HCT116 (cell line): ENCODE results near the gene CHFR. TPM values are rescaled to one million over a fixed set of nuclear protein-coding genes. Genes with fewer than 3 reads are reported as not detected.

ENCODE experiments used
- ATAC-seq: fragments of 200-7000 bp; cut with Tn5 transposase; 2 replicates; pipeline ENCODE4 v1.9.1; 2020; ENCODE audit warnings: mild to moderate bottlenecking, moderate library complexity
- BruUV-seq: library from RNA; stranded (reverse); fragments of 400-500 nt; replicated peaks from 2 replicates; lab custom pipeline; 2021; lab: Mats Ljungman, UMichigan
- CTCF ChIA-PET: fragments of 300-600 bp; sonication (Branson Sonifier 250); formaldehyde crosslinking; loops from one replicate; lab custom pipeline; 2021; ENCODE audit warnings: antibody characterized with exemption; lab: Charles Lee
- POLR2A ChIA-PET: fragments of 300-600, 350-600 bp; sonication (Branson Sonifier 250); formaldehyde crosslinking; loops from one replicate; lab custom pipeline; 2021; ENCODE audit warnings: antibody characterized with exemption; lab: Charles Lee
- RAD21 ChIA-PET, 2 experiments: fragments of 300-600 bp; sonication (Branson Sonifier 250); formaldehyde crosslinking; loops; one replicate each; lab custom pipeline; 2023; ENCODE audit warnings: low total read pairs in 2 of 2; ENCODE audit not compliant: uncharacterized antibody in 2 of 2, unreplicated experiment in 2 of 2, low non-redundant PET in 1 of 2; lab: Charles Lee
- DNase-seq: peaks from one replicate; pipeline ENCODE4 v3.0.0-alpha.2; 2010; ENCODE audit warnings: low read depth, low spot score
- H2AFZ ChIP-seq: fragments of 200-600 bp; shearing (Covaris generic), sonication (generic); 2 replicates; pipeline ENCODE4 v1.6.1; 2017; ENCODE audit warnings: low read depth, mixed run types, mixed read lengths, antibody characterized with exemption, low read length; ENCODE audit not compliant: poor library complexity, severe bottlenecking
- H3K27ac ChIP-seq: 2 replicates; pipeline ENCODE4 v1.5.1; 2012; ENCODE audit warnings: low read depth, low read length
- H3K27me3 ChIP-seq: fragments of 200-600 bp; sonication (generic); 2 replicates; pipeline ENCODE4 v1.6.1; 2016; ENCODE audit warnings: mixed run types, low read length, mixed read lengths; ENCODE audit not compliant: insufficient read depth
- H3K36me3 ChIP-seq, 2 experiments: fragments of 200-500 bp in 1 of 2; fragments of 200-600 bp in 1 of 2; sonication (Bioruptor generic) in 1 of 2; sonication (generic) in 1 of 2; 2 replicates each; pipeline versions ENCODE4 v1.5.1 to v1.6.1; 2014 to 2016; ENCODE audit warnings: low read length in 2 of 2, inconsistent platforms in 1 of 2, mixed read lengths in 1 of 2, mixed run types in 1 of 2; ENCODE audit not compliant: insufficient read depth in 2 of 2, control insufficient read depth in 1 of 2
- H3K4me1 ChIP-seq, 2 experiments: fragments of 200-600 bp in 1 of 2; sonication (generic) in 1 of 2; 2 replicates each; pipeline versions ENCODE4 v1.5.1 to v1.6.1; 2012 to 2017; ENCODE audit warnings: low read length in 2 of 2, inconsistent platforms in 1 of 2, mild to moderate bottlenecking in 1 of 2, mixed read lengths in 1 of 2, mixed run types in 1 of 2, moderate library complexity in 1 of 2; ENCODE audit not compliant: insufficient read depth in 2 of 2, control insufficient read depth in 1 of 2
- H3K4me2 ChIP-seq: fragments of 200-600 bp; sonication (generic); 2 replicates; pipeline ENCODE4 v1.6.1; 2017; ENCODE audit warnings: mixed run types, low read length, mixed read lengths
- H3K4me3 ChIP-seq, 2 experiments: fragments of 200-600 bp in 1 of 2; sonication (generic) in 1 of 2; replicated peaks in 1 of 2; 2 replicates each; pipeline ENCODE4 v1.5.1; 2011 to 2016; ENCODE audit warnings: low read length in 2 of 2, control low read depth in 1 of 2, low read depth in 1 of 2, mild to moderate bottlenecking in 1 of 2, mixed read lengths in 1 of 2, mixed run types in 1 of 2
- H3K79me2 ChIP-seq: fragments of 200-600 bp; sonication (generic); 2 replicates; pipeline ENCODE4 v1.6.1; 2017; ENCODE audit warnings: mild to moderate bottlenecking, mixed run types, low read length, moderate library complexity, mixed read lengths; ENCODE audit not compliant: insufficient read depth
- H3K9ac ChIP-seq: fragments of 200-600 bp; sonication (generic); 2 replicates; pipeline ENCODE4 v1.6.1; 2016; ENCODE audit warnings: low read length, mixed read lengths
- H3K9me2 ChIP-seq: fragments of 200-600 bp; sonication (generic), shearing (Covaris generic); 2 replicates; pipeline ENCODE4 v1.6.1; 2017; ENCODE audit warnings: mixed run types, mild to moderate bottlenecking, moderate library complexity; ENCODE audit not compliant: insufficient read depth
- H3K9me3 ChIP-seq, 2 experiments: fragments of 200-500 bp in 1 of 2; fragments of 200-600 bp in 1 of 2; sonication (Bioruptor generic) in 1 of 2; sonication (generic) in 1 of 2; 2 replicates each; pipeline ENCODE4 v1.6.1; 2014 to 2017; ENCODE audit warnings: low read length in 2 of 2, mixed read lengths in 2 of 2, inconsistent platforms in 1 of 2, low read depth in 1 of 2, mild to moderate bottlenecking in 1 of 2, mixed run types in 1 of 2, moderate library complexity in 1 of 2; ENCODE audit not compliant: control insufficient read depth in 1 of 2, insufficient read depth in 1 of 2
- H4K20me1 ChIP-seq: fragments of 200-600 bp; sonication (generic), shearing (Covaris generic); 2 replicates; pipeline ENCODE4 v1.6.1; 2017; ENCODE audit warnings: mixed run types, mild to moderate bottlenecking, moderate library complexity; ENCODE audit not compliant: insufficient read depth
- CBX3 ChIP-seq: IDR thresholded peaks from 2 replicates; pipeline ENCODE4 v1.6.1; 2012; ENCODE audit warnings: low read depth
- EGR1 ChIP-seq: IDR thresholded peaks from 2 replicates; pipeline ENCODE4 v1.6.1; 2012; ENCODE audit warnings: low read depth
- ELF1 ChIP-seq: IDR thresholded peaks from 2 replicates; pipeline ENCODE4 v1.6.1; 2012; ENCODE audit warnings: low read depth, borderline replicate concordance
- EZH2 ChIP-seq: fragments of 200-600 bp; sonication (generic); IDR thresholded peaks from 2 replicates; pipeline ENCODE4 v1.6.1; 2017; ENCODE audit warnings: antibody characterized with exemption, mixed run types
- JUND ChIP-seq: IDR thresholded peaks from 2 replicates; pipeline ENCODE4 v1.6.1; 2012
- POLR2A ChIP-seq: IDR thresholded peaks from 2 replicates; pipeline ENCODE4 v1.7.0; 2011; ENCODE audit warnings: borderline replicate concordance; ENCODE audit not compliant: insufficient read depth, insufficient read length; ENCODE audit errors: extremely low read depth
- POLR2AphosphoS5 ChIP-seq: IDR thresholded peaks from 2 replicates; pipeline ENCODE4 v1.6.1; 2011; ENCODE audit warnings: mild to moderate bottlenecking, low read depth, low read length, moderate library complexity
- SIN3A ChIP-seq: IDR thresholded peaks from 2 replicates; pipeline ENCODE4 v1.6.1; 2012; ENCODE audit warnings: low read depth
- SP1 ChIP-seq: IDR thresholded peaks from 2 replicates; pipeline ENCODE4 v1.6.1; 2012; ENCODE audit warnings: low read depth
- SRF ChIP-seq: IDR thresholded peaks from 2 replicates; pipeline ENCODE4 v1.6.1; 2012; ENCODE audit warnings: low read depth
- YY1 ChIP-seq: IDR thresholded peaks from 2 replicates; pipeline ENCODE4 v1.6.1; 2011; ENCODE audit warnings: low read length, low read depth, moderate library complexity, mild to moderate bottlenecking; ENCODE audit not compliant: insufficient replicate concordance; ENCODE audit errors: extremely low read depth
- ZFX ChIP-seq: fragments of 450-650 bp; IDR thresholded peaks from 2 replicates; pipeline ENCODE4 v1.6.1; 2017
- ZNF274 ChIP-seq: fragments of 200-500 bp; sonication (Bioruptor generic); IDR thresholded peaks from 2 replicates; pipeline ENCODE4 v1.6.1; 2014; ENCODE audit warnings: mild to moderate bottlenecking, low read depth, low read length, inconsistent platforms
- intact Hi-C: fragments of 100-400 bp; cut with micrococcal nuclease; formaldehyde crosslinking; loops from 2 replicates; pipeline ENCODE4 v1.10.0; 2022
- total RNA-seq: library from RNA; stranded (reverse); gene quantifications from one replicate; pipeline ENCODE4 v1.2.1, GENCODE V29; 2021; ENCODE audit not compliant: unreplicated experiment
- TF ChIP-seq, protein P1 (sequence below): IDR thresholded peaks from 2 replicates; pipeline ENCODE4 v1.6.1; 2012; ENCODE audit warnings: low read depth
- TF ChIP-seq, protein P2 (sequence below): IDR thresholded peaks from 2 replicates; pipeline ENCODE4 v1.6.1; 2012
- TF ChIP-seq, protein P3 (sequence below): IDR thresholded peaks from 2 replicates; pipeline ENCODE4 v1.6.1; 2011; ENCODE audit warnings: mild to moderate bottlenecking, low read length, moderate library complexity; ENCODE audit not compliant: insufficient replicate concordance; ENCODE audit errors: extremely low read depth

Gene CHFR
- total RNA-seq, 1 experiment from 2014 or later = 0.39 TPM

DNA sequence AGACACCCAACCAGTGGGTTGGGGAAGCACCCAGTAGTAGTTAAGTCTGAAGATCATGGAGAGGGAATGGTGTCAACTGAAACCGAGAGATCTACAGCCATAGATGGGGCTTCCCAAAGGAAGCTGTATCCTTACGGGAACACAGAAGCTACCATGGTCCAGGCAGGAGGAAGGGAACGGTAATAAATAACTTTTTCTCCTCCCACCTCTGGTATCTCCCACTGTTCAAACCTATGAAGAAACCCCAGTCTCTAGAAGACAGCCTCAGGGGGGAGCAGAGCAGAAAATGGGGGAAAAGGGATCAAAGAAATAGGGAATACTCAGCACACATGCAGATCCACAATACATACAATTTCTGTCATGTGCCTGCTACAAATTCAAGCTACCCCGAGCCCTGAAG lies 35.3 kb upstream of the CHFR start:
- H3K4me2 ChIP-seq = no peak overlapping the region
- H3K4me3 ChIP-seq = no peak overlapping the region
- ATAC-seq = no peak
- POLR2A ChIA-PET = no interaction called here
- TF ChIP-seq CBX3 = no peak
- TF ChIP-seq ELF1 = no peak
- no peak for TF ChIP-seq YY1
- TF ChIP-seq JUND = no peak
- TF ChIP-seq ZFX = no peak
- no peak for TF ChIP-seq EGR1
- TF ChIP-seq ZNF274 = no peak
- TF ChIP-seq EZH2 = no peak
- TF ChIP-seq, protein P1, sequence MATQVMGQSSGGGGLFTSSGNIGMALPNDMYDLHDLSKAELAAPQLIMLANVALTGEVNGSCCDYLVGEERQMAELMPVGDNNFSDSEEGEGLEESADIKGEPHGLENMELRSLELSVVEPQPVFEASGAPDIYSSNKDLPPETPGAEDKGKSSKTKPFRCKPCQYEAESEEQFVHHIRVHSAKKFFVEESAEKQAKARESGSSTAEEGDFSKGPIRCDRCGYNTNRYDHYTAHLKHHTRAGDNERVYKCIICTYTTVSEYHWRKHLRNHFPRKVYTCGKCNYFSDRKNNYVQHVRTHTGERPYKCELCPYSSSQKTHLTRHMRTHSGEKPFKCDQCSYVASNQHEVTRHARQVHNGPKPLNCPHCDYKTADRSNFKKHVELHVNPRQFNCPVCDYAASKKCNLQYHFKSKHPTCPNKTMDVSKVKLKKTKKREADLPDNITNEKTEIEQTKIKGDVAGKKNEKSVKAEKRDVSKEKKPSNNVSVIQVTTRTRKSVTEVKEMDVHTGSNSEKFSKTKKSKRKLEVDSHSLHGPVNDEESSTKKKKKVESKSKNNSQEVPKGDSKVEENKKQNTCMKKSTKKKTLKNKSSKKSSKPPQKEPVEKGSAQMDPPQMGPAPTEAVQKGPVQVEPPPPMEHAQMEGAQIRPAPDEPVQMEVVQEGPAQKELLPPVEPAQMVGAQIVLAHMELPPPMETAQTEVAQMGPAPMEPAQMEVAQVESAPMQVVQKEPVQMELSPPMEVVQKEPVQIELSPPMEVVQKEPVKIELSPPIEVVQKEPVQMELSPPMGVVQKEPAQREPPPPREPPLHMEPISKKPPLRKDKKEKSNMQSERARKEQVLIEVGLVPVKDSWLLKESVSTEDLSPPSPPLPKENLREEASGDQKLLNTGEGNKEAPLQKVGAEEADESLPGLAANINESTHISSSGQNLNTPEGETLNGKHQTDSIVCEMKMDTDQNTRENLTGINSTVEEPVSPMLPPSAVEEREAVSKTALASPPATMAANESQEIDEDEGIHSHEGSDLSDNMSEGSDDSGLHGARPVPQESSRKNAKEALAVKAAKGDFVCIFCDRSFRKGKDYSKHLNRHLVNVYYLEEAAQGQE = no peak
- no peak for TF ChIP-seq SRF
- TF ChIP-seq, protein P2, sequence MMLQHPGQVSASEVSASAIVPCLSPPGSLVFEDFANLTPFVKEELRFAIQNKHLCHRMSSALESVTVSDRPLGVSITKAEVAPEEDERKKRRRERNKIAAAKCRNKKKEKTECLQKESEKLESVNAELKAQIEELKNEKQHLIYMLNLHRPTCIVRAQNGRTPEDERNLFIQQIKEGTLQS = no peak
- TF ChIP-seq SIN3A = no peak
- TF ChIP-seq POLR2A = no peak
- TF ChIP-seq, protein P3, sequence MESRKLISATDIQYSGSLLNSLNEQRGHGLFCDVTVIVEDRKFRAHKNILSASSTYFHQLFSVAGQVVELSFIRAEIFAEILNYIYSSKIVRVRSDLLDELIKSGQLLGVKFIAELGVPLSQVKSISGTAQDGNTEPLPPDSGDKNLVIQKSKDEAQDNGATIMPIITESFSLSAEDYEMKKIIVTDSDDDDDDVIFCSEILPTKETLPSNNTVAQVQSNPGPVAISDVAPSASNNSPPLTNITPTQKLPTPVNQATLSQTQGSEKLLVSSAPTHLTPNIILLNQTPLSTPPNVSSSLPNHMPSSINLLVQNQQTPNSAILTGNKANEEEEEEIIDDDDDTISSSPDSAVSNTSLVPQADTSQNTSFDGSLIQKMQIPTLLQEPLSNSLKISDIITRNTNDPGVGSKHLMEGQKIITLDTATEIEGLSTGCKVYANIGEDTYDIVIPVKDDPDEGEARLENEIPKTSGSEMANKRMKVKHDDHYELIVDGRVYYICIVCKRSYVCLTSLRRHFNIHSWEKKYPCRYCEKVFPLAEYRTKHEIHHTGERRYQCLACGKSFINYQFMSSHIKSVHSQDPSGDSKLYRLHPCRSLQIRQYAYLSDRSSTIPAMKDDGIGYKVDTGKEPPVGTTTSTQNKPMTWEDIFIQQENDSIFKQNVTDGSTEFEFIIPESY = no peak
- TF ChIP-seq POLR2AphosphoS5 = no peak
- TF ChIP-seq SP1 = no peak
- no peaks in the 10 kb centered on the region for H3K27me3 ChIP-seq
- no TSS peak for BruUV-seq
- H3K36me3 ChIP-seq = no peaks in the 10 kb centered on the region
- no peaks in the 10 kb centered on the region for H3K9me2 ChIP-seq
- H3K27ac ChIP-seq = no peak overlapping the region
- CTCF ChIA-PET = no interaction called here
- H3K4me1 ChIP-seq = no peaks in the 10 kb centered on the region
- no peak for DNase-seq
- intact Hi-C loops = loop anchor here (5.0 kb wide), 1 partner anchor 235 kb away; the partner anchor contains the start of genes POLE and PXMP2
- no peak overlapping the region for H2AFZ ChIP-seq
- no peaks in the 10 kb centered on the region for H4K20me1 ChIP-seq
- peaks cover 32 to 45% of the 10 kb centered on the region in 2 experiments; a peak in 3 of 4 replicates for H3K9me3 ChIP-seq
- no peak overlapping the region for H3K9ac ChIP-seq
- H3K79me2 ChIP-seq = no peaks in the 10 kb centered on the region
- RAD21 ChIA-PET = no interaction called here
